B cell (primary cell): ENCODE data around the gene ESYT1. TPM values are rescaled to one million over a fixed set of nuclear protein-coding genes. Genes with fewer than 3 reads are reported as not detected.
"Not testable (repeated sequence)": the region's sequence is repeated elsewhere in the genome, so short reads cannot be mapped to it uniquely, and the experiment has no call there.

Experiments used
- ATAC-seq: fragments of 200-7000 bp; cut with Tn5 transposase; one replicate; pipeline ENCODE4 v1.10.0; 2021; ENCODE audit warnings: low read depth, mild to moderate bottlenecking, moderate number of reproducible peaks, moderate library complexity
- CTCF ChIA-PET: fragments of 350-600 bp; sonication (Branson Sonifier 250); formaldehyde crosslinking; loops from one replicate; lab custom pipeline; 2021; ENCODE audit warnings: antibody characterized with exemption, inconsistent platforms; lab: Charles Lee
- POLR2A ChIA-PET: fragments of 350-600 bp; sonication (Branson Sonifier 250); formaldehyde crosslinking; loops from one replicate; lab custom pipeline; 2021; ENCODE audit warnings: antibody characterized with exemption; lab: Charles Lee
- DNase-seq: peaks from one replicate; pipeline ENCODE4 v3.0.0; 2013
- H2AFZ ChIP-seq: 2 replicates; pipeline ENCODE4 v1.6.1; 2012; ENCODE audit warnings: mild to moderate bottlenecking, low read depth, low read length; ENCODE audit not compliant: insufficient read depth, poor library complexity, severe bottlenecking
- H3K27ac ChIP-seq, 2 donors: 1 replicate in 1 of 2; 2 replicates in 1 of 2; pipeline ENCODE4 v1.5.1; 2012 to 2013; ENCODE audit warnings: low read length in 2 of 2, mild to moderate bottlenecking in 2 of 2, moderate library complexity in 1 of 2
- H3K27me3 ChIP-seq, 4 experiments: fragments of 200-600 bp in 1 of 4; sonication (generic) in 1 of 4; replicated peaks in 1 of 4; 1 replicate in 2 of 4; 2 replicates in 2 of 4; pipeline versions ENCODE4 v1.6.1 to v1.7.0; 2013 to 2016; ENCODE audit warnings: low read length in 3 of 4, mild to moderate bottlenecking in 2 of 4, mixed read lengths in 1 of 4, moderate library complexity in 1 of 4; ENCODE audit not compliant: insufficient read depth in 4 of 4, control insufficient read depth in 3 of 4; ENCODE audit errors: control extremely low read depth in 1 of 4
- H3K36me3 ChIP-seq, 2 experiments: replicated peaks in 1 of 2; 1 replicate in 1 of 2; 2 replicates in 1 of 2; pipeline versions ENCODE4 v1.6.1 to v1.7.1; 2013; ENCODE audit warnings: low read length in 1 of 2; ENCODE audit not compliant: insufficient read depth in 2 of 2, control insufficient read depth in 1 of 2; ENCODE audit errors: control extremely low read depth in 1 of 2, extremely low read depth in 1 of 2
- H3K4me1 ChIP-seq, 2 donors: fragments of 200-600 bp in 1 of 2; sonication (generic) in 1 of 2; 1 replicate in 1 of 2; 2 replicates in 1 of 2; pipeline versions ENCODE4 v1.5.1 to v1.6.1; 2013 to 2017; ENCODE audit warnings: low read length in 2 of 2; ENCODE audit not compliant: control insufficient read depth in 2 of 2, insufficient read depth in 2 of 2
- H3K4me2 ChIP-seq: replicated peaks from 2 replicates; pipeline ENCODE3; 2012; ENCODE audit warnings: mild to moderate bottlenecking, low read depth, low read length; ENCODE audit not compliant: poor library complexity, severe bottlenecking
- H3K4me3 ChIP-seq, 5 experiments: fragments of 200-600 bp in 1 of 5; sonication (generic) in 1 of 5; 1 replicate in 3 of 5; 2 replicates in 2 of 5; pipeline versions ENCODE4 v1.5.1 to v1.7.0; 2011 to 2016; ENCODE audit warnings: low read length in 4 of 5, mild to moderate bottlenecking in 4 of 5, low read depth in 2 of 5, control low read depth in 1 of 5, moderate library complexity in 1 of 5; ENCODE audit not compliant: insufficient read depth in 1 of 5; ENCODE audit errors: control extremely low read depth in 1 of 5, extremely low read depth in 1 of 5
- H3K79me2 ChIP-seq: fragments of 200-600 bp; sonication (generic); one replicate; pipeline ENCODE4 v1.6.0; 2016; ENCODE audit warnings: low read length; ENCODE audit not compliant: control insufficient read depth, insufficient read depth
- H3K9ac ChIP-seq: fragments of 200-600 bp; sonication (generic); 2 replicates; pipeline ENCODE4 v1.6.1; 2017; ENCODE audit warnings: mild to moderate bottlenecking, low read length, moderate library complexity
- H3K9me3 ChIP-seq, 3 donors: one replicate each; pipeline versions ENCODE4 v1.6.1 to v1.7.1; 2013; ENCODE audit warnings: low read length in 2 of 3; ENCODE audit not compliant: control insufficient read depth in 2 of 3, insufficient read depth in 1 of 3; ENCODE audit errors: control extremely low read depth in 1 of 3
- H4K20me1 ChIP-seq: 2 replicates; pipeline ENCODE4 v1.6.0; 2012; ENCODE audit warnings: mild to moderate bottlenecking, low read length; ENCODE audit not compliant: insufficient read depth, control insufficient read depth, poor library complexity, severe bottlenecking
- H3K27ac Mint-ChIP-seq: one replicate; pipeline ENCODE4 v1.8.0; 2021; ENCODE audit warnings: mixed read lengths
- H3K27me3 Mint-ChIP-seq: one replicate; pipeline ENCODE4 v1.8.0; 2021; ENCODE audit warnings: mixed read lengths
- H3K4me1 Mint-ChIP-seq: one replicate; pipeline ENCODE4 v1.8.0; 2021; ENCODE audit warnings: mixed read lengths
- H3K4me3 Mint-ChIP-seq: one replicate; pipeline ENCODE4 v1.8.0; 2021; ENCODE audit warnings: mixed read lengths
- H3K9me3 Mint-ChIP-seq: one replicate; pipeline ENCODE4 v1.8.0; 2022; ENCODE audit warnings: mixed read lengths; ENCODE audit not compliant: insufficient read depth
- EZH2 ChIP-seq: IDR thresholded peaks from 2 replicates; pipeline ENCODE4 v1.6.1; 2012; ENCODE audit warnings: borderline replicate concordance, low read depth, mild to moderate bottlenecking, moderate library complexity, low read length; ENCODE audit not compliant: insufficient read depth, poor library complexity, severe bottlenecking
- WGBS: methylation state at CpG from one replicate; pipeline ENCODE4 v1.1.5; 2013; ENCODE audit warnings: missing lambda C conversion rate; ENCODE audit not compliant: insufficient coverage; 5-methylcytosine and 5-hydroxymethylcytosine counted together
- intact Hi-C: fragments of 100-400 bp; cut with micrococcal nuclease; formaldehyde crosslinking; loops from one replicate; pipeline ENCODE4 v1.10.0; 2022
- polyA plus RNA-seq: library from polyadenylated mRNA; depleted of rRNA; stranded (reverse); fragments of >200 nt; gene quantifications from 2 replicates; pipeline ENCODE4 v1.2.3, GENCODE V29; 2012
- total RNA-seq, 2 donors: library from RNA; stranded (reverse); fragments of 120-200 nt in 1 of 2; gene quantifications; 1 replicate in 1 of 2; 2 replicates in 1 of 2; pipeline versions ENCODE4 v1.2.3 to v1.2.4, GENCODE V29; 2013 to 2022
- TF ChIP-seq, protein P1 (sequence below): fragments of 200-600 bp; IDR thresholded peaks from one replicate; pipeline ENCODE4 v1.8.0; 2022; ENCODE audit warnings: antibody characterized with exemption, mild to moderate bottlenecking

Gene ESYT1
- total and polyA plus RNA-seq, 2 donors (not counting 1 experiment from before 2014, with no cell fraction given): 154 to 162 TPM

DNA sequence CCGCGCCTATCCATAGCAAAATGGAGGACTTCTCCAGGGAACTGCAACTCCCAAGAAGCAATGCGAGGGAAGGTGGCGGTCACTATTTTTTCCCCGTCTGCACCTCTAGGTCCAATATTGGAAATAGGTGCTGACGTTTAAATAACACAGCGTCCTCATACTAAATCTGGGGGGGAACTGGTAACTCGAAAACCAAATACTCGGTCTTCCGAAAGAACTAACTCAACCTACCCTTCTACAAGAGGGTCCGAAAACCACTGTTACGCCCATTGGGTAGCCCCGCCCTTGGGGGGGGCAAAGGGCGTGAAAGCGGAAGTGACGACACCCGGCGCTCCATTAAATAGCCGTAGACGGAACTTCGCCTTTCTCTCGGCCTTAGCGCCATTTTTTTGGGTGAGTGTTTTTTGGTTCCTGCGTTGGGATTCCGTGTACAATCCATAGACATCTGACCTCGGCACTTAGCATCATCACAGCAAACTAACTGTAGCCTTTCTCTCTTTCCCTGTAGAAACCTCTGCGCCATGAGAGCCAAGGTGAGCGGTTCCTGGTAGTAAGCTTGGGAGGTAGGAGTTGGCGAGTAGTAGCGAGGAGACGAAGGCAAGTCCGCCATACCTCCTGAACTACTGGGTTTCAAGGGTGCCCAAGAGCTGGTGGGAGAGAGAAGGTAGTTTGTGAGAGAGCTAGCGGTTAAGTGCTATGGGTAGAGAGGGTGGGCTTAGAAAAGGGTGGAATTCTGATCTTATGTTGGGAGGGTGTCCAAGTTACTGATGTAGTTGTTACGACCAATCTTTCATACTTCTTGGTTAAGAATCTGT is 11.6 kb upstream of the ESYT1 start, which contains the start of gene RPL41:
TSS of gene RPL41 (plus strand) at position 367 of the 815 bp plus-strand sequence.
- peak within 1 kb of the TSS; percentile 94 to 95 for H3K27ac ChIP-seq
- peak; percentile 51 for ATAC-seq
- peaks cover 17 to 30% of the 10 kb centered on the region in 2 donors for H3K4me1 ChIP-seq
- peaks cover 0 to 40% of the 10 kb centered on the region in 2 experiments for H3K36me3 ChIP-seq
- H3K4me3 ChIP-seq: peak within 1 kb of the TSS; percentile 64 to 99 (median 97)
- Mint-ChIP-seq H3K4me3 (peak within 1 kb of the TSS; percentile 99), H3K4me1 (peaks cover 34% of the 10 kb centered on the region), H3K9me3 (no peaks in the 10 kb centered on the region), H3K27me3 (no peaks in the 10 kb centered on the region), H3K27ac (peak within 1 kb of the TSS; percentile 99)
- DNase-seq: peak; percentile 98
- H4K20me1 ChIP-seq: peaks cover under 1% of the 10 kb centered on the region
- H3K4me2 ChIP-seq: peak within 1 kb of the TSS; percentile 85
- ChIA-PET CTCF (interaction anchor here (0.6 to 13.8 kb wide), 13 partner anchors 9 to 378 kb away, joined by 3 to 247 read pairs (median 3); partner anchors contain the start of genes ESYT1, PA2G4, SMARCC2 and STAT2), POLR2A (interaction anchor here (0.7 to 4.4 kb wide), 8 partner anchors 9 to 287 kb away, joined by 3 to 49 read pairs (median 8); partner anchors contain the start of genes CNPY2, DNAJC14, ESYT1 and PA2G4)
- no peak for TF ChIP-seq EZH2
- TF ChIP-seq, protein P1, sequence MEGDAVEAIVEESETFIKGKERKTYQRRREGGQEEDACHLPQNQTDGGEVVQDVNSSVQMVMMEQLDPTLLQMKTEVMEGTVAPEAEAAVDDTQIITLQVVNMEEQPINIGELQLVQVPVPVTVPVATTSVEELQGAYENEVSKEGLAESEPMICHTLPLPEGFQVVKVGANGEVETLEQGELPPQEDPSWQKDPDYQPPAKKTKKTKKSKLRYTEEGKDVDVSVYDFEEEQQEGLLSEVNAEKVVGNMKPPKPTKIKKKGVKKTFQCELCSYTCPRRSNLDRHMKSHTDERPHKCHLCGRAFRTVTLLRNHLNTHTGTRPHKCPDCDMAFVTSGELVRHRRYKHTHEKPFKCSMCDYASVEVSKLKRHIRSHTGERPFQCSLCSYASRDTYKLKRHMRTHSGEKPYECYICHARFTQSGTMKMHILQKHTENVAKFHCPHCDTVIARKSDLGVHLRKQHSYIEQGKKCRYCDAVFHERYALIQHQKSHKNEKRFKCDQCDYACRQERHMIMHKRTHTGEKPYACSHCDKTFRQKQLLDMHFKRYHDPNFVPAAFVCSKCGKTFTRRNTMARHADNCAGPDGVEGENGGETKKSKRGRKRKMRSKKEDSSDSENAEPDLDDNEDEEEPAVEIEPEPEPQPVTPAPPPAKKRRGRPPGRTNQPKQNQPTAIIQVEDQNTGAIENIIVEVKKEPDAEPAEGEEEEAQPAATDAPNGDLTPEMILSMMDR: no peak
- peak within 1 kb of the TSS; percentile 95 for H3K9ac ChIP-seq
- 0% methylated on average over 14 of the region's 34 CpGs for WGBS
- peaks cover 32% of the 10 kb centered on the region for H3K79me2 ChIP-seq
- no peaks in the 10 kb centered on the region for H3K27me3 ChIP-seq
- intact Hi-C loops: loop anchor here (1.0 to 5.0 kb wide), 8 partner anchors 12 to 1636 kb away; partner anchors contain the start of genes CDK4, DNAJC14, MYL6 and PA2G4
- peak within 1 kb of the TSS; percentile 83 for H2AFZ ChIP-seq
- H3K9me3 ChIP-seq: no peaks in the 10 kb centered on the region

DNA sequence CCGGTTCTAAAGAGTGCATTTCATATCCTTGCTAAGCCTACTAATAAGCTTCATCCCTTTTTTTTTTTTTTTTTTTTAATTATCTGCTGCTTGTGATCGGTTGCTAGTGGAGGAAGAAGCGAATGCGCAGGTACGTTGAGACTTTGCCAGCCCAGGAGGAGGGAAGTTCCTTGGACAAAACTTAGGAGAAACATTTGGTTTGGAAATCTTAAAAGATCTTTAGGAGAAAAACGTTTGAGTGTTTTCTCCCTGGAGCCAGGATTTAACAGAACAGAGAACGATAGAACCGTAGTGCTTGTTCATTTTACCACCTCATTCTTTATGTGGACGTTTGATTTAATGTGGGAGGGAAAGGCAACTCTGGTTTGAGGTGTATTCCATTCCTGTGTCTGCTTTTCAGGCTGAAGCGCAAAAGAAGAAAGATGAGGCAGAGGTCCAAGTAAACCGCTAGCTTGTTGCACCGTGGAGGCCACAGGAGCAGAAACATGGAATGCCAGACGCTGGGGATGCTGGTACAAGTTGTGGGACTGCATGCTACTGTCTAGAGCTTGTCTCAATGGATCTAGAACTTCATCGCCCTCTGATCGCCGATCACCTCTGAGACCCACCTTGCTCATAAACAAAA is 10.9 kb upstream of the ESYT1 start:
- not testable (repeated sequence) for H3K27me3 ChIP-seq, H3K27me3 Mint-ChIP-seq, DNase-seq, H3K9me3 ChIP-seq, H3K9me3 Mint-ChIP-seq, ATAC-seq, H4K20me1 ChIP-seq
- 4% methylated on average over 4 of the region's 16 CpGs for WGBS
- H2AFZ ChIP-seq: peak overlapping the region; percentile 83
- peak overlapping the region; percentile 64 to 99 (median 97) for H3K4me3 ChIP-seq
- intact Hi-C loops: loop anchor here (5.0 kb wide), 5 partner anchors 40 to 1635 kb away; partner anchors contain the start of genes CDK4, DNAJC14, MYL6 and PYM1
- Mint-ChIP-seq H3K27ac (peak overlapping the region; percentile 99), H3K4me1 (peaks cover 34% of the 10 kb centered on the region), H3K4me3 (peak overlapping the region; percentile 99)
- ChIA-PET CTCF (interaction anchor here (0.9 to 13.8 kb wide), 10 partner anchors 9 to 378 kb away, joined by 3 to 247 read pairs (median 8); partner anchors contain the start of genes ESYT1, MYL6, PA2G4 and SMARCC2), POLR2A (interaction anchor here (0.7 to 4.4 kb wide), 11 partner anchors 10 to 288 kb away, joined by 3 to 49 read pairs (median 7); partner anchors contain the start of genes ANKRD52, CNPY2, DNAJC14 and ESYT1)
- peak overlapping the region; percentile 85 for H3K4me2 ChIP-seq
- H3K9ac ChIP-seq: peak overlapping the region; percentile 95
- H3K4me1 ChIP-seq: peaks cover 17 to 30% of the 10 kb centered on the region in 2 donors
- H3K79me2 ChIP-seq: peaks cover 40% of the 10 kb centered on the region
- peak overlapping the region; percentile 94 to 95 for H3K27ac ChIP-seq
- peaks cover 0 to 39% of the 10 kb centered on the region in 2 experiments for H3K36me3 ChIP-seq
